ENCODE measurements around the gene CORO7. TPM values are rescaled to one million over a fixed set of nuclear protein-coding genes. Genes with fewer than 3 reads are reported as not detected.

CORO7 gene
- polyA plus RNA-seq, 1 donor from 2014 or later, result 57.6 TPM

- Histone ChIP-seq H2AFZ (ENCODE audit: low read depth, low read length) (peak overlapping the region; percentile 51), H3K4me2 (ENCODE audit: low read length) (no peak overlapping the region), H3K9me3 (ENCODE audit: low read length) (no peaks in the 10 kb centered on the region), H3K4me3 (ENCODE audit: low read length) (peak overlapping the region; percentile 59), H3F3A (ENCODE audit: insufficient read depth, low read length, poor library complexity, severe bottlenecking) (no peaks in the 10 kb centered on the region), H3K9me2 (ENCODE audit: insufficient read depth, low read length) (no peaks in the 10 kb centered on the region), H3K79me2 (replicated peaks; ENCODE audit: insufficient read depth, low read length) (no peaks in the 10 kb centered on the region), H4K20me1 (ENCODE audit: insufficient read depth) (no peaks in the 10 kb centered on the region), H3K27ac (ENCODE audit: low read length) (peak overlapping the region; percentile 68), H3K27me3 (ENCODE audit: insufficient read depth, low read depth, low read length) (no peaks in the 10 kb centered on the region), H3K36me3 (ENCODE audit: insufficient read depth, low read length) (no peaks in the 10 kb centered on the region), H3K9ac (ENCODE audit: low read length) (peak overlapping the region; percentile 64)
- TF ChIP-seq CTCF (IDR thresholded peaks at IDR 0.05; ENCODE audit: poor library complexity, severe bottlenecking) (no peak), REST (IDR thresholded peaks at IDR 0.05; ENCODE audit: borderline replicate concordance) (peak; percentile 86), SMC3 (conservative IDR thresholded peaks at IDR 0.05; ENCODE audit: poor library complexity) (peak; percentile 51), TAF1 (IDR thresholded peaks at IDR 0.05; ENCODE audit: low read depth) (peak; percentile 77), POLR2AphosphoS5 (IDR thresholded peaks at IDR 0.05) (peak; percentile 82), RAD21 (conservative IDR thresholded peaks at IDR 0.05) (peak; percentile 43), MXI1 (conservative IDR thresholded peaks at IDR 0.05; ENCODE audit: poor library complexity, severe bottlenecking) (no peak), EZH2 (IDR thresholded peaks at IDR 0.05; ENCODE audit: borderline replicate concordance, insufficient read depth, low read length, poor library complexity, severe bottlenecking) (no peak), EP300 (conservative IDR thresholded peaks at IDR 0.05; ENCODE audit: poor library complexity, severe bottlenecking) (peak; percentile 50)
These were observed 109.8 kb downstream of the CORO7 start for GRCh38 chr16:4306470-4307214.

Small RNA genes within 50 kb of the gene (small RNA-seq; reads per million reads assigned to genes)
- gene AC012676.2, result 0 reads per million in 3 experiments

Other genes starting within 250 kb of the CORO7 start
- gene SRL, start 174.5 kb downstream of the CORO7 start, polyA plus RNA-seq, result not detected in 2 replicates
- gene TFAP4, start 143.6 kb downstream of the CORO7 start, polyA plus RNA-seq, result 4.4 and 6.3 TPM in 2 replicates
- 2.6 and 3.2 TPM in 2 replicates for gene GLIS2, start 100.5 kb downstream of the CORO7 start, polyA plus RNA-seq
- 125 and 145 TPM in 2 replicates for gene PAM16, start 65.3 kb downstream of the CORO7 start, polyA plus RNA-seq
- gene VASN, start 44.7 kb downstream of the CORO7 start, polyA plus RNA-seq, result 0.32 and 0.57 TPM in 2 replicates
- gene DNAJA3, start 9.3 kb upstream of the CORO7 start, polyA plus RNA-seq, result 44.8 and 60.0 TPM in 2 replicates
- gene NMRAL1, start 58.0 kb upstream of the CORO7 start, polyA plus RNA-seq, result 6.3 and 10.0 TPM in 2 replicates
- 62.9 and 79.4 TPM in 2 replicates for gene HMOX2, start 59.8 kb upstream of the CORO7 start, polyA plus RNA-seq
- gene CDIP1, start 122.2 kb upstream of the CORO7 start, polyA plus RNA-seq, result 16.4 and 18.8 TPM in 2 replicates
- 0.21 and 0.26 TPM in 2 replicates for gene C16orf96, start 139.7 kb upstream of the CORO7 start, polyA plus RNA-seq
- 3.3 and 4.1 TPM in 2 replicates for gene UBALD1, start 198.3 kb upstream of the CORO7 start, polyA plus RNA-seq
- gene MGRN1, start 208.2 kb upstream of the CORO7 start, polyA plus RNA-seq, result 35.9 and 47.0 TPM in 2 replicates

All from neural cell (in vitro differentiated cells).